Lower leg skin (tissue), 3 donors: Measurements from ENCODE around the gene SFMBT2.

Source experiments
- POLR2A ChIP-seq, 2 donors: fragments of 450-650 bp; IDR thresholded peaks; one replicate each; pipeline ENCODE4 v1.6.1; 2016 to 2017; ENCODE audit warnings: antibody characterized with exemption in 2 of 2, mild to moderate bottlenecking in 1 of 2, moderate library complexity in 1 of 2
- TF ChIP-seq, protein P1 (sequence below), 3 donors: fragments of 450-650 bp; IDR thresholded peaks; one replicate each; pipeline ENCODE4 v1.5.1; 2016; ENCODE audit warnings: antibody characterized with exemption in 3 of 3, mild to moderate bottlenecking in 3 of 3, moderate library complexity in 2 of 3

DNA sequence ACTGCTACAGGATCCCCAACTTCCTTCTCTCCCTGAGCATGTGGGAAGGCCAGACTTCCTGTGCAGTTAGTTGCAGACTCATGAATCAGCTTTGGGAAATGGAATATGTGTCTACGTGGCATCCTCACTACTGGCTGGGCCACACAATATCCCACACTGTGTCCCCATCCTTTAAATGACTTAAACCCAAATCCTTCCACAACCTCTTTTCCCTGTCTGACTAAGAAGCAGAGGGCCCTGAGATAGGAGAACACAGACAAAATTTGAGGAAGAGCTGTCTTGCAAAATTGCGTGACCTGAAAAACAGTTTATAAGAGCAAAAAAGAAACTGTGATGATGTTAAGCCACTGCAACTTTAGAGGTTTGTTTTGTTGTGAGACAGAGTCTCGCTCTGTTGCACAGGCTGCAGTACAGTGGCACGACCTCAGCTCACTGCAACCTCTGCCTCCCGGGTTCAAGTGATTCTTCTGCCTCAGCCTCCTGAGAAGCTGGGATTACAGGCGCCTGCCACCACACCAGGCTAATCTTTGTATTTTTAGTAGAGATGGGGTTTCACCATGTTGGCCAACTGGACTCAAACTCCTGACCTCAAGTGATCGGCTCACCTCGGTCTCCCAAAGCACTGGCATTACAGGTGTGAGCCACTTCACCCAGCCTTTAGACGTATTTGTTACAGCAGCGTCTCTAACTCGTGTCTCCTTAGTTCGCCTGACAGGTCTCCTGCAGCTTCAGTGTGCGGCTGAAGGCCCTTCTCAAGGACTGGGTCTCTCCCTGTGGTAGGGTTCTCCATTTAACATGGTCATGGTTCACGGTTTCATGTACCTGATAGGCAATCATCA, 46.9 kb upstream of the SFMBT2 start:
- TF ChIP-seq, protein P1, sequence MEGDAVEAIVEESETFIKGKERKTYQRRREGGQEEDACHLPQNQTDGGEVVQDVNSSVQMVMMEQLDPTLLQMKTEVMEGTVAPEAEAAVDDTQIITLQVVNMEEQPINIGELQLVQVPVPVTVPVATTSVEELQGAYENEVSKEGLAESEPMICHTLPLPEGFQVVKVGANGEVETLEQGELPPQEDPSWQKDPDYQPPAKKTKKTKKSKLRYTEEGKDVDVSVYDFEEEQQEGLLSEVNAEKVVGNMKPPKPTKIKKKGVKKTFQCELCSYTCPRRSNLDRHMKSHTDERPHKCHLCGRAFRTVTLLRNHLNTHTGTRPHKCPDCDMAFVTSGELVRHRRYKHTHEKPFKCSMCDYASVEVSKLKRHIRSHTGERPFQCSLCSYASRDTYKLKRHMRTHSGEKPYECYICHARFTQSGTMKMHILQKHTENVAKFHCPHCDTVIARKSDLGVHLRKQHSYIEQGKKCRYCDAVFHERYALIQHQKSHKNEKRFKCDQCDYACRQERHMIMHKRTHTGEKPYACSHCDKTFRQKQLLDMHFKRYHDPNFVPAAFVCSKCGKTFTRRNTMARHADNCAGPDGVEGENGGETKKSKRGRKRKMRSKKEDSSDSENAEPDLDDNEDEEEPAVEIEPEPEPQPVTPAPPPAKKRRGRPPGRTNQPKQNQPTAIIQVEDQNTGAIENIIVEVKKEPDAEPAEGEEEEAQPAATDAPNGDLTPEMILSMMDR (IDR thresholded peaks at IDR 0.05): no peak
- TF ChIP-seq POLR2A (IDR thresholded peaks at IDR 0.05): no peak
